ENCODE results near the gene DCAF11. TPM values are rescaled to one million over a fixed set of nuclear protein-coding genes. Genes with fewer than 3 reads are reported as not detected.

The DCAF11 gene
- total RNA-seq = 100 to 1,000 TPM; 106 to 116 TPM

DNA sequence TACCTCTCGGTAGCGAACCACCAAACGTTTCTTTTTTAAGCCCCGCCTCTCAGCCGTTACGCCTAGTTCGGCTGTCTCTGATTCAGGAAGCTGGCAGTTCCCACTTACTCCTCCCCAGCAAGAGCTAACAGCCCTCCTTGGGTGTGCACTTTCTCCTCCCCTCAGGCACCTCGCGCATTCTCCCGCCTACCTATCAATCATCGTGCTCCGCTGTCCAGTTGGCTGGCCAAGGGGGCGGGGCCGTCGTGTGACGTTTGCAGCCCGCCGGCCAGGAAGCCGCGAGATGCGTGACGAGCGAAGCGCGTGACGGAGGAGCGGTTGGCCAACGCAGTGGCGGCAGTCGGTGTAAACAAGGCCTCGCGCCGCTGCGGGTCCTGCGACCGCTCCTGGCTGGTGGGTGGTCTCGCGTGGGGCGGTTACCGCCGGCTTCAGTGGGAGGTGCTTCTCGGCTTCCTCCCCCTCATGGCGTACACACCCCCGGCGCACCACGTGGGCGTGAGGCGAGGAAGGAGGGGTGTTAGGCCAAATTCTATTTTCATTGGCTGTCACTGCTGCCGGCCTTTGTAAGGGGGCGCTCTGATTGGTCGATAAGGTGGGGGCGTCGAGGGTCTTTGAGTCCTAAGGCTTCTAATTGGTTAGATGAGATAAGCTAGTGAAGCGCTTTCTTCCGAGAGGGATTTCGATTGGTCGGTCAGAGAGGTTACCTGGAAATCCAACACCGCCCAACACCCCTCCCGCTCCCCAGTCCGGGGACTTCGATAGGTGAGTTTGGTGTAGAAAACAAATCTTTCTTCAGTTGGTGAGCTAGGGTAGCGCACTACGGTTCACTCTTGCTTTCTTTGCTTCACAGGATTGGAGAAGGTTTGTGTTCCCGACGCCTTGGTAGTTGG, at the start of gene DCAF11, which contains the start of gene NRL:
Gene DCAF11, plus strand, starts transcription at position 246 of the 890 bp plus-strand sequence. CDS start 818 bp downstream, outside the sequence.
Gene NRL, minus strand, starts transcription at position 418 of the 890 bp plus-strand sequence. CDS start 32,101 bp downstream, outside the sequence.
- DNase-seq = peak; percentile 99
- Mint-ChIP-seq H3K27me3 (no peaks in the 10 kb centered on the region), H3K4me3 (peak within 1 kb of the TSS; percentile 100), H3K36me3 (ENCODE audit: low read depth) (peaks cover 47% of the 10 kb centered on the region), H3K27ac (peak within 1 kb of the TSS; percentile 99), H3K9me3 (no peaks in the 10 kb centered on the region), H3K4me1 (peaks cover 51% of the 10 kb centered on the region)
- ChIA-PET CTCF (interaction anchor here (1.0 to 3.2 kb wide), 20 partner anchors 12 to 762 kb away, joined by 3 to 23 read pairs (median 6); partner anchors contain the start of genes DHRS4, EMC9, IPO4 and IRF9), POLR2A (interaction anchor here (0.5 to 2.3 kb wide), 12 partner anchors 8 to 315 kb away, joined by 3 to 11 read pairs (median 4); partner anchors contain the start of genes CHMP4A, IRF9, KHNYN and PCK2)

- Mint-ChIP-seq H3K27me3 (no peaks in the 10 kb centered on the region), H3K4me1 (no peaks in the 10 kb centered on the region), H3K27ac (no peak overlapping the region), H3K4me3 (no peak overlapping the region), H3K9me3 (no peaks in the 10 kb centered on the region), H3K36me3 (ENCODE audit: low read depth) (no peaks in the 10 kb centered on the region)
- ChIA-PET CTCF (no interaction called here), POLR2A (no interaction called here)
- DNase-seq = no peak
These were observed 49.7 kb upstream of the DCAF11 start for GRCh38 chr14:24064856-24065255.

DNA sequence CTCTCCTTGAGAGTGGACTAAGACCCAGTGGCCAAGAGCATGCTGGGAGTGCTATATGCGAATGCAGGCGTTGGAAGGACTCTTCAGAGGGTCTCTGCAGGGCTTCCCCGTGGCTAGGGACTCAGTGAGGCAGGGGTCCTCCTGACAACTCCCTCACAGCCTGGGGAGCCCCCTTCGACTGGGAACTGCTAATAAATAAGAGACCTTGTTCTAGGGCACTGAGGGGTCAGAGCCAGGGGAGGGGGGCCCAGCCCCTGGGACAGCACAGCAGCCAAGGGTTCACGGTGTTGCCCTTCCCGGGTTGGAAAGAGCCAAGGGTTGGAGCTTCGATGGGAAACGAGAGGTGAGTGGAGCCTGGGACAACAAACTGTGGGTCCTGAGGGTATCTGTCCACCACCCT, 49.2 kb upstream of the DCAF11 start:
- Mint-ChIP-seq H3K4me1 (no peaks in the 10 kb centered on the region), H3K27ac (no peak overlapping the region)

DNA sequence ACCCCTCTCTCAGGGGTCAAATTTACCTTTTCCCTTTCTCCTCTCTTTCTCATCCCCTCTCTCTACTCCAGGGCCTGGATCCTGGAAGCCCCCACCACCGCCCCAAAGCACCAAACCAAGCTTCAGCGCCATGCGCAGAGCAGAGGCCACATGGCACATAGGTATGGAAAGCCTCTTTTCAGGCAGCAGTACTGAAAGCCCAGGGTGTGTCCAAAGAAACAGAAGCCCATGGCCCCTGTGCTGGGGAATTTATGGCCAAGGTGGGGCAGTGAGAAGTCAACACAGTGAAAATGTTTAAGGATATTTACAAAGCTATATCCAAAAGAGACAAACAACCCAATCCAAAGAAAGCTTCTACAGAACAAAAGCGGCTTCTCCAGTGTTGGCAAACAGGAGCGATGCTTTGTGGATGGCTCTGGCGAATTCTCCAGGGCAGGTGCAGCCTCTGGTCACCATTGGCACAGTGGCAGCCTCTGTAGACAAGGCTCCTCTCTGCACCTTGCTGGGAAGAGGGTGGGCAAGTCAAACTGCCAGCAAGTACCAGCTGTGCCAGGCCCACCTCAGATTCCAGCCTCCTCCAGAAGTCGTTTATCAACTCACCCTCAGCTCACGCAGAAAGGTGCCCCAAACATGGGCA, 48.0 kb upstream of the DCAF11 start:
- peaks cover 2% of the 10 kb centered on the region for H3K27me3 Mint-ChIP-seq
- DNase-seq = no peak
- H3K4me3 Mint-ChIP-seq = no peak overlapping the region
- no peaks in the 10 kb centered on the region for H3K4me1 Mint-ChIP-seq
- H3K9me3 Mint-ChIP-seq = no peaks in the 10 kb centered on the region
- POLR2A ChIA-PET = no interaction called here
- CTCF ChIA-PET = no interaction called here
- no peaks in the 10 kb centered on the region for H3K36me3 Mint-ChIP-seq (ENCODE audit: low read depth)
- H3K27ac Mint-ChIP-seq = no peak overlapping the region

More for the DNA sequence above, 49.2 kb upstream of the DCAF11 start:
- Mint-ChIP-seq H3K27me3 (peaks cover 2% of the 10 kb centered on the region), H3K9me3 (no peaks in the 10 kb centered on the region), H3K36me3 (ENCODE audit: low read depth) (no peaks in the 10 kb centered on the region), H3K4me3 (no peak overlapping the region)
- ChIA-PET POLR2A (no interaction called here), CTCF (no interaction called here)
- no peak for DNase-seq

- no peak for DNase-seq
- peaks cover 2% of the 10 kb centered on the region for H3K27me3 Mint-ChIP-seq
- H3K9me3 Mint-ChIP-seq = no peaks in the 10 kb centered on the region
- H3K4me1 Mint-ChIP-seq = no peaks in the 10 kb centered on the region
- no peaks in the 10 kb centered on the region for H3K36me3 Mint-ChIP-seq (ENCODE audit: low read depth)
- H3K4me3 Mint-ChIP-seq = no peak overlapping the region
- POLR2A ChIA-PET = no interaction called here
- no peak overlapping the region for H3K27ac Mint-ChIP-seq
- CTCF ChIA-PET = interaction anchor here (1.1 to 1.2 kb wide), 3 partner anchors 11 to 21 kb away, joined by 3 read pairs; no protein-coding TSS in a partner anchor
These were observed 47.2 kb upstream of the DCAF11 start for GRCh38 chr14:24067133-24068082.

- H3K4me3 Mint-ChIP-seq = no peak overlapping the region
These were observed 45.7 kb upstream of the DCAF11 start for GRCh38 chr14:24068711-24069410.

DNA sequence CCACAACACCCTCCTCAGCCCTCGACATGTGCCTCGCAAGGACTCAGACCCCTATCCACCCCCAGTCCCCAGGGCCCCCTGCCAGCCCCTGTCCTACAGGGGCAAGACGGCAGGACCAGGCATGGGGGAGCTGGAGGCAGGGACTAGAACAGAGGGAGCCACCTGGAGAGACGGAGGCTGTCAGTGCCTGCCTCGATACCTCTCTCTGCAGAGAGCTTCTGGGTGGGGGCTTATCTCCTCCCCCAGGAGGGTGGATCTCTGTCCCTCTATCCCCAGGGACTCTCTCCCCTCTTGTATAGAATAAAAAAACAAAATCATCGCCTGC, 45.2 kb upstream of the DCAF11 start:
- Mint-ChIP-seq H3K36me3 (ENCODE audit: low read depth) (no peaks in the 10 kb centered on the region), H3K9me3 (no peaks in the 10 kb centered on the region), H3K27ac (no peak overlapping the region), H3K4me3 (no peak overlapping the region), H3K4me1 (no peaks in the 10 kb centered on the region), H3K27me3 (peaks cover 2% of the 10 kb centered on the region)
- CTCF ChIA-PET = interaction anchor here (1.2 to 1.4 kb wide), 2 partner anchors 21 to 39 kb away, joined by 3 read pairs; no protein-coding TSS in a partner anchor
- POLR2A ChIA-PET = no interaction called here
- DNase-seq = no peak

More at GRCh38 chr14:24068711-24069410, 45.7 kb upstream of the DCAF11 start:
- POLR2A ChIA-PET = no interaction called here
- Mint-ChIP-seq H3K9me3 (no peaks in the 10 kb centered on the region), H3K36me3 (ENCODE audit: low read depth) (no peaks in the 10 kb centered on the region), H3K27ac (no peak overlapping the region), H3K27me3 (peaks cover 2% of the 10 kb centered on the region), H3K4me1 (no peaks in the 10 kb centered on the region)
- DNase-seq = no peak
- CTCF ChIA-PET = interaction anchor here (1.1 to 1.4 kb wide), 5 partner anchors 11 to 40 kb away, joined by 3 read pairs; no protein-coding TSS in a partner anchor

DNA sequence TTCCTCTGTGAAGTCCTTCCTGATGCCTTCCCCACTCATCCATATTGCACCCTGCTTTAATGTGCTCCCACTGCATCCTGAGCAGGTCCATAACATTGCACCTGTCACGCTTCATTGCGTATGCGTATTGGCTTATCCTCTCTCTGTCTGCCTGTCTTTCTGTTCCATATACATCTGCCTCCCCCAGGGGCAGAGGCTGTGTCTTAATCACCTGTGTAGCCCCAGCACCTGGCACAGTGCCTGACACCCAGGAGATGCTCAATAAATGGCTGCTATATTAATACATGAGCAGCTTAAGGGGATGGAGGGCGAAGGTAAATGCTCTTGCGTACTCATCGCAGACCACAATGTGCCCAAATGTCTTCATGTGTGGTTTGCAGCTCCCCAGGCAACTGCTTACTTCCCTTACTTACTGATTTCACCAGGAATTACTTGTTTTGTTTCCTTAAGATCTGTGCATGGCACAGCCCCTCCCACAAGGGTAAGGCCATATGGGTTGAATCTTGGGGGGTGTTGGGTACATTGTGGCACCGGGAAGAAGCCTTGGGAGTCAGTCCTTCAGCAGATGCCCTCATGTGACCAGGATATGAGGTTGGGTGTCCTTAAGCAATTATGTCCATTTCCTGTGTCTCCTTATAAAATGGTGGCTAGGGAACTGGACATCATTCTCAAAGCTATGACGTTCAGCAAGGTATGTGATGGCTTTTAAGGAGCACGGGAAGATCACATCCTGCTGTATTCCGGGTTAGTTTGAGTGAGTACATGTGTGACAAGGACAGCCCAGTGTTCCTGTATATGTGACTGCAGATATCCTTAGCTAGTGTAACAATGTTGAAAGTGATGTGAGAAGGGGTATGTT, 44.1 kb upstream of the DCAF11 start:
- peaks cover 2% of the 10 kb centered on the region for H3K27me3 Mint-ChIP-seq
- ChIA-PET POLR2A (no interaction called here), CTCF (interaction anchor here (0.7 to 1.5 kb wide), 4 partner anchors 13 to 20 kb away, joined by 3 to 4 read pairs (median 3); partner anchors contain the start of gene CARMIL3)
- no peak for DNase-seq
- peaks cover 5% of the 10 kb centered on the region for H3K4me1 Mint-ChIP-seq
- no peaks in the 10 kb centered on the region for H3K36me3 Mint-ChIP-seq (ENCODE audit: low read depth)
- no peak overlapping the region for H3K27ac Mint-ChIP-seq
- H3K9me3 Mint-ChIP-seq = no peaks in the 10 kb centered on the region
- H3K4me3 Mint-ChIP-seq = no peak overlapping the region

- H3K36me3 Mint-ChIP-seq (ENCODE audit: low read depth) = no peaks in the 10 kb centered on the region
- H3K27ac Mint-ChIP-seq = no peak within 1 kb of the TSS
- peaks cover 11% of the 10 kb centered on the region for H3K4me1 Mint-ChIP-seq
- DNase-seq = no peak
- ChIA-PET CTCF (interaction anchor here (0.6 to 1.5 kb wide), 4 partner anchors 13 to 94 kb away, joined by 3 to 4 read pairs (median 3); partner anchors contain the start of gene CARMIL3), POLR2A (no interaction called here)
- H3K4me3 Mint-ChIP-seq = no peak within 1 kb of the TSS
- H3K9me3 Mint-ChIP-seq = no peaks in the 10 kb centered on the region
- H3K27me3 Mint-ChIP-seq = peaks cover 2% of the 10 kb centered on the region
These were observed 43.4 kb upstream of the DCAF11 start, which contains the start of gene CPNE6 for GRCh38 chr14:24071144-24071697. TSS of gene CPNE6 (plus strand) at chr14:24071562. CDS start at chr14:24072937, 1,375 bp downstream.

DNA sequence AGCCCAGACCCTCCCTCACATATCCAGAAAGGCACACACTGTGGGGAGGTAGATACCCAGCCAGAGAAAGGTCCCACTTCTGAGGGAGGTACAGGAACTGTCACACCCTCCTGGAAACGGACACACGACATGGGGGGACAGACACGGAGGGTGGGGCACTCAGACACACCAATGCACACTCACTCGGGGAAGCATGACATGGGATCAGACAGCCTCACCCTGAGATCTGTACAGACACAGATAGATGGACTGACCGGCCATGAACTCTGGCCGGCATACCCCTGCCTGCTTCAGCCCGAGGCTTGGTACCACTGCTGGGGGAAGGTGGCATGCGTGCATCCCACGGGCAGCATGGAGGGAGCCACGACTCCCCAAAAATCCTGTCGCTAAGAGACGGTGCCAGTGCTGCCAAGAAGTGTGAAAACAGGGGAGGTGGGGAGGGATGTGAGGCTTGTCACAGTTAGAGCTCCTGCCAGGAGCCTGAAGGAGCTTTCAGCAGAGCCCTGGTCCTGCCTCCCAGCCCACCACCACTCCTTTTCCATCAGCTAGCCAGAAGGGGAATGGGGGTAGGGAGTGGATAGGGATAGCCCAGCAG, 42.6 kb upstream of the DCAF11 start:
- Mint-ChIP-seq H3K4me1 (peaks cover 15% of the 10 kb centered on the region), H3K36me3 (ENCODE audit: low read depth) (no peaks in the 10 kb centered on the region), H3K27ac (no peak overlapping the region), H3K9me3 (no peaks in the 10 kb centered on the region), H3K27me3 (peaks cover 2% of the 10 kb centered on the region), H3K4me3 (no peak overlapping the region)
- no peak for DNase-seq
- CTCF ChIA-PET = interaction anchor here (0.6 to 1.2 kb wide), 2 partner anchors 37 to 94 kb away, joined by 3 read pairs; no protein-coding TSS in a partner anchor
- POLR2A ChIA-PET = no interaction called here
